ENCODE results near the gene GHRH.

The GHRH gene

DNA sequence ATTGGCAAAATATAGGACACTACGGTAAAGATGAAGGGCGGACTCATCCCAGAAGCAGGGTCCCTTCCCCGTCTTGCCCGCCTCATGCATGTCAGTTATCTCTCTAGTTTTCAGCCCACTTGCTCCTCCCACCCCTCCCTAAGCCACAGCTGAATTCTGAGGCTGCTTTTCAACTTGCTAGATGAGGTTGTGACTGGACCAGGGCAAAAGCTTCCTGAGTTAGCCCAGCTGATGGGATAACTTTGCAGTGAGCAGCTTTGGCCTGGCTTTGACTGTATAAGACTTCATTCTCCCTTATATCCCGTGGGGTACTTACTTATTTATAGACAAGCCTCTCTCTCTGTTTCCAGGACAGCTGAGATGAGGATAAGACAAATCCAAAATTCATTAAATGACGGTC lies 23.2 kb downstream of the GHRH start:
- in situ Hi-C loops (cut with HindIII; ENCODE audit: low pct_unique_long_range_greater_than_20kb, low sequenced_read_pairs): no loop called here
- DNase-seq (ENCODE audit: low read depth in 1 of 2, low spot score in 1 of 2): no peak
- TF ChIP-seq JUND (IDR thresholded peaks at IDR 0.05; ENCODE audit: low read depth): no peak

DNA sequence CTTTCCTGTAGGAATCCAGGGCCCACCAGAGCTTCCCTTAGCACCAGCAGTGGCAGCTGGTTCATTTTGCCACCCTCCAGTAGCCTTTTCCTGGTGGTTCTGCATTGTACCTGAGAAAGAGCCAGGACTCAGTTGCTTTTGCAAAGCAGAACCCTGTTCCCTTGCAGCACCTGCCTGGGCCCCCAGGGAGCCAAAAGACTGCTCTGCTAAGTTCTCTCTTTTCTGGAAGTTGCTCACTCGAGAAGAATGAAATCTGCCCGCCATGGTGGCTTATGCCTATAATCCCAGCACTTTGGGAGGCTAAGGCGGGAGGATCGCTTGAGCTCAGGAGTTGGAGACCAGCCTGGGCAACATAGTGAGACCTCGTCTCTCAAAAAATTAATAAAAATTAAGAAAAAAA lies 24.0 kb downstream of the GHRH start:
- in situ Hi-C loops (cut with HindIII; ENCODE audit: low pct_unique_long_range_greater_than_20kb, low sequenced_read_pairs): no loop called here
- TF ChIP-seq JUND (IDR thresholded peaks at IDR 0.05; ENCODE audit: low read depth): no peak

GRCh38 chr20:37236462-37236861 lies 25.2 kb downstream of the GHRH start:
- DNase-seq (ENCODE audit: low read depth in 1 of 2, low spot score in 1 of 2): no peak
- TF ChIP-seq JUND (IDR thresholded peaks at IDR 0.05; ENCODE audit: low read depth): no peak
- in situ Hi-C loops (cut with HindIII; ENCODE audit: low pct_unique_long_range_greater_than_20kb, low sequenced_read_pairs): no loop called here

More for the DNA sequence above, 24.0 kb downstream of the GHRH start:
- DNase-seq (ENCODE audit: low read depth in 1 of 2, low spot score in 1 of 2): no peak

- DNase-seq (ENCODE audit: low read depth in 1 of 2, low spot score in 1 of 2): no peak
- no peak for TF ChIP-seq JUND (IDR thresholded peaks at IDR 0.05; ENCODE audit: low read depth)
- in situ Hi-C loops (cut with HindIII; ENCODE audit: low pct_unique_long_range_greater_than_20kb, low sequenced_read_pairs): no loop called here
Measured at GRCh38 chr20:37235065-37235464, 26.5 kb downstream of the GHRH start.

- in situ Hi-C loops (cut with HindIII; ENCODE audit: low pct_unique_long_range_greater_than_20kb, low sequenced_read_pairs): no loop called here
- no peak for TF ChIP-seq JUND (IDR thresholded peaks at IDR 0.05; ENCODE audit: low read depth)
- DNase-seq (ENCODE audit: low read depth in 1 of 2, low spot score in 1 of 2): no peak
Measured at GRCh38 chr20:37234254-37234581, 27.4 kb downstream of the GHRH start.

DNA sequence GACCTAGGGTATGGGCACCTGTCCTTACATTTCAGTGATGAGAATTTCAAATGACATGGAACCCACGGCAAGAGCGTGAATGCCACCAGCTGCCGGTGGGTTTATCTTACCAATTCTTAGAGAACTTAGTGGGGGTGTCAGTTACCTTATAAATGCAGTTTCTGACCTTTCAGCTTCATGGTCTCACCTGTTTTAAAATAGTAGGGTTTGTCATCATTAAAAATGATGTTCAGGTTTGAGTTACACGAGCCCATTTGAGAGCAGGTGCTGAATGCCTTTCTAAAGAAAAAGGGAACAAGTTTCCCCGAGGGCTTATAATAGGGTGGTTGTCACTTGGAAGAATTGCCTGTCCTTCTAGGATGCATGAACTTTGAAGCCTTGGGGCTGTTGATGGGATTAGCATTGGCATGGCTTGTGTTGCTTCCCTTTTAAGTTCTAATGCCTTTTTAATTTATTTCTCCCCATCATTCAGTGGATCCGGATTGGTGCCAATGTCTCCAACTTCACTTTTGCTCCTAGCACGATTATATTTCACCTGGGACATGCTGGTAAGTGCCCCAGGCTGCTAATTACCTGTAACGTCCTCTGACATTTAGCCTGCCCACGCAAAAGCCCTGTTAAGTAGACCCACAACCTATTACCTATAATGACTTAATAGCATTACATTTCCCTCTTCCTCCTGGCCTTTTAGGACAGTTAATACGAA lies 27.9 kb downstream of the GHRH start:
- in situ Hi-C loops (cut with HindIII; ENCODE audit: low pct_unique_long_range_greater_than_20kb, low sequenced_read_pairs): no loop called here
- DNase-seq (ENCODE audit: low read depth in 1 of 2, low spot score in 1 of 2): no peak
- no peak for TF ChIP-seq JUND (IDR thresholded peaks at IDR 0.05; ENCODE audit: low read depth)

- in situ Hi-C loops (cut with HindIII; ENCODE audit: low pct_unique_long_range_greater_than_20kb, low sequenced_read_pairs): no loop called here
- TF ChIP-seq JUND (IDR thresholded peaks at IDR 0.05; ENCODE audit: low read depth): no peak
- no peak for DNase-seq (ENCODE audit: low read depth in 1 of 2, low spot score in 1 of 2)
Measured at GRCh38 chr20:37231947-37232630, 29.5 kb downstream of the GHRH start.

DNA sequence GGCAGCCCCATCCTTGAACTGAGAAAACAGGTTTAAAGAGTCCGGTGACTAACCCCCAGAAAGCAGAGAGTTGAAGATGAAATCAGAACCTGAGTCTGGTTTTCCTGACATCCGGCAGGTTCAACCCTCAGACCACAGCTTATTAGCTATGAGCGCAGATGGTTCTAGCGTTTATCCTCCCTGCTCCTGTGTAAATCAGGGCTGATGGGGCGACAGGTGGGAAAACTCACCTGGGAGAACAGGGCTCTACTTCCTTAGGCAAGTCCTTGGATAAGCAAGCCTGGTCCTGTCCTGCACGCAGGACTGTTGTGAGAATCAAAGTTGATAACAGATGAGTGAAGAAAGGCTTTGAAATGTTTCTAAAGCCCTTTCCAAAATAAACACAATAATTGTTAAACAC lies 31.4 kb downstream of the GHRH start:
- no peak for DNase-seq (ENCODE audit: low read depth in 1 of 2, low spot score in 1 of 2)
- in situ Hi-C loops (cut with HindIII; ENCODE audit: low pct_unique_long_range_greater_than_20kb, low sequenced_read_pairs): no loop called here
- no peak for TF ChIP-seq JUND (IDR thresholded peaks at IDR 0.05; ENCODE audit: low read depth)

- no peak for TF ChIP-seq JUND (IDR thresholded peaks at IDR 0.05; ENCODE audit: low read depth)
- no peak for DNase-seq (ENCODE audit: low read depth in 1 of 2, low spot score in 1 of 2)
- in situ Hi-C loops (cut with HindIII; ENCODE audit: low pct_unique_long_range_greater_than_20kb, low sequenced_read_pairs): no loop called here
Measured at GRCh38 chr20:37229357-37229756, 32.3 kb downstream of the GHRH start.

- no peak for TF ChIP-seq JUND (IDR thresholded peaks at IDR 0.05; ENCODE audit: low read depth)
- in situ Hi-C loops (cut with HindIII; ENCODE audit: low pct_unique_long_range_greater_than_20kb, low sequenced_read_pairs): no loop called here
- DNase-seq (ENCODE audit: low read depth in 1 of 2, low spot score in 1 of 2): no peak
Measured at GRCh38 chr20:37228656-37229055, 33.0 kb downstream of the GHRH start.

DNA sequence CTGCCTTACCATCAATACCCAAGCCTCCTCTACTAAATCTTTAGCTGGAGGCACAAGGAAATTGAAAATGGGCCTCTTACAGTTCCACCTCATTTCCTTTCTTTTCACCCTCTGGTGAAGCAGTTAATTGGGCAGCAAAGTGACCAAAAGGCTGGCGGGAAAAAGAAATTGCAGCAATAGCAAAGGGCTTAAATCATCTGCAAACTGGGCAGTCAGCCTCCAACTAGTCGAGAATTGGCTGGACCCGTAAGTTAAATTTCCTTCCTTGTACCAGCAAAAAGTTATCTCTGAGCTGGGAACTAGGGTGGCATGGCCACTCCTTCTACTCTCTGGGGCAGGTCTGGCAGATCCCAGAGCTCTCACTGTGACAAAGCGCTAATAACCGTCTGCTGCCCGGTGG lies 33.5 kb downstream of the GHRH start:
- DNase-seq (ENCODE audit: low read depth in 1 of 2, low spot score in 1 of 2): no peak
- in situ Hi-C loops (cut with HindIII; ENCODE audit: low pct_unique_long_range_greater_than_20kb, low sequenced_read_pairs): no loop called here
- no peak for TF ChIP-seq JUND (IDR thresholded peaks at IDR 0.05; ENCODE audit: low read depth)

DNA sequence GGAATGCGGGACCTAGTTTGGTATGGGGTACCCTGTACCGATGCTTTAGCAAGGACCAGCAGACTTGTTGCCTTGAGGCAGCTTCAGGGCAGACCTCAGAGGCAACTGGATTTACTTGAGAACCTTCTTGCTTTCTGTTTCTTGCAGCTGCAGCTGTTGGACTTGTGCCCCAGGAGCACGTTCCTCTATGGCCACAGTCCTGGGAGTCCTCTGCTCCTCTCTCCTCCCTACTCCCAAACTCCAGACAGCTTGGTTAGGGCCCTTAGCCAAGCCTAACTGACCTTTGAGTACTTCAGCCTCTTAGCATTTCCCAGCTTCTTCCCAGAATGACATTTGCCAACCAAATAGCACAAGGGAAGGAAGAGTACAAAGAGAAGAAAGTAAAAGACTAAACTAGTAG lies 34.7 kb downstream of the GHRH start:
- no peak for TF ChIP-seq JUND (IDR thresholded peaks at IDR 0.05; ENCODE audit: low read depth)
- DNase-seq (ENCODE audit: low read depth in 1 of 2, low spot score in 1 of 2): no peak
- in situ Hi-C loops (cut with HindIII; ENCODE audit: low pct_unique_long_range_greater_than_20kb, low sequenced_read_pairs): no loop called here

DNA sequence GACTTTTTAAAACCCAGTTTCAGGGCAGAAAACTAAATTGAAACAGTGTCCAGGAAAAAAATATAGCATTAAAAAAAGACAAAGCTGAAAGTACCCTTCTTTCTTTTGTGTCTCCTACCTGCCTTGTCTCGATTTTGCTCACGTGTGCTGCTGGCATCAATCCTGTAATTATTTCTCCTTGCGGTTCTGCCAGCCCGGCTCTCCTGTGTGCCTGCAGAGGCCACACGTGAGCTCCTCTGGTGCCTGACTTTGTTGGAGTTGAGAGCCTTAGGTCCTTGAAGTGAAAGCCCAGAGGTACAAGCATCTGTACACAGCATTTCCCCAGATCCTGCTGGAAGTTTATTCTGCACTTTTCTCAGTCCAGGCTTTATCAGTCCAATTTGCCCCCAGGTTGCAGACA lies 36.5 kb downstream of the GHRH start:
- DNase-seq (ENCODE audit: low read depth in 1 of 2, low spot score in 1 of 2): no peak
- in situ Hi-C loops (cut with HindIII; ENCODE audit: low pct_unique_long_range_greater_than_20kb, low sequenced_read_pairs): no loop called here
- TF ChIP-seq JUND (IDR thresholded peaks at IDR 0.05; ENCODE audit: low read depth): no peak

DNA sequence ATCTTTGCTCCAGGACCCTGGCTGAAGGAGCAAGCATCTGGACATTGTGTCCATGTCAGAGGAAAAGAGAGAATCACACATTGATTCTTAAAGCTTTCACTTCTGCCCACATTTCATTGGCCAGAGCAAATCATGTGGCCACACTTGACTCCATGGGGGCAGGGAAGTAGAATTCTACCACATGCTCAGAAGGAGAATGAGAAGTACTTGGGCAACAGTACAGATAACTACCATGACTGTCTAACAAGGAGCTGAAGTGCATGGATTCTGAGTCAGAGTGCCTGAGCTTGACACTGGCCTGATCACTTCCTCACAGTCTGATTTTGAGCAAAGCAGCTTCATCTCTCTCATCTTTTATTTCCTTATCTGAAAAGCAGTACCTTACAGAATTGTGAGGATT lies 38.6 kb downstream of the GHRH start:
- DNase-seq (ENCODE audit: low read depth in 1 of 2, low spot score in 1 of 2): peak in 1 of 2 experiments; percentile 10
- in situ Hi-C loops (cut with HindIII; ENCODE audit: low pct_unique_long_range_greater_than_20kb, low sequenced_read_pairs): no loop called here
- TF ChIP-seq JUND (IDR thresholded peaks at IDR 0.05; ENCODE audit: low read depth): no peak

Measured in T47D (cell line).